ENCODE data around the gene NKAIN2. TPM values are rescaled to one million over a fixed set of nuclear protein-coding genes. Genes with fewer than 3 reads are reported as not detected.

Gene NKAIN2
- total RNA-seq, 6 experiments from 2014 or later, result not detected

GRCh38 chr6:123928529-123928928, 124.9 kb downstream of the NKAIN2 start:
- H3K27me3 Mint-ChIP-seq (ENCODE audit: insufficient read depth), result no peaks in the 10 kb centered on the region
- H3K4me1 Mint-ChIP-seq (ENCODE audit: low read depth), result no peaks in the 10 kb centered on the region
- no peak overlapping the region for H3K27ac Mint-ChIP-seq
- peaks cover 8% of the 10 kb centered on the region for H3K9me3 Mint-ChIP-seq
- no peak for DNase-seq
- TF ChIP-seq, protein P1, sequence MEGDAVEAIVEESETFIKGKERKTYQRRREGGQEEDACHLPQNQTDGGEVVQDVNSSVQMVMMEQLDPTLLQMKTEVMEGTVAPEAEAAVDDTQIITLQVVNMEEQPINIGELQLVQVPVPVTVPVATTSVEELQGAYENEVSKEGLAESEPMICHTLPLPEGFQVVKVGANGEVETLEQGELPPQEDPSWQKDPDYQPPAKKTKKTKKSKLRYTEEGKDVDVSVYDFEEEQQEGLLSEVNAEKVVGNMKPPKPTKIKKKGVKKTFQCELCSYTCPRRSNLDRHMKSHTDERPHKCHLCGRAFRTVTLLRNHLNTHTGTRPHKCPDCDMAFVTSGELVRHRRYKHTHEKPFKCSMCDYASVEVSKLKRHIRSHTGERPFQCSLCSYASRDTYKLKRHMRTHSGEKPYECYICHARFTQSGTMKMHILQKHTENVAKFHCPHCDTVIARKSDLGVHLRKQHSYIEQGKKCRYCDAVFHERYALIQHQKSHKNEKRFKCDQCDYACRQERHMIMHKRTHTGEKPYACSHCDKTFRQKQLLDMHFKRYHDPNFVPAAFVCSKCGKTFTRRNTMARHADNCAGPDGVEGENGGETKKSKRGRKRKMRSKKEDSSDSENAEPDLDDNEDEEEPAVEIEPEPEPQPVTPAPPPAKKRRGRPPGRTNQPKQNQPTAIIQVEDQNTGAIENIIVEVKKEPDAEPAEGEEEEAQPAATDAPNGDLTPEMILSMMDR (IDR thresholded peaks at IDR 0.05), result no peak
- no peaks in the 10 kb centered on the region for H3K36me3 Mint-ChIP-seq (ENCODE audit: low read depth)
- H3K4me3 Mint-ChIP-seq, result no peak overlapping the region

DNA sequence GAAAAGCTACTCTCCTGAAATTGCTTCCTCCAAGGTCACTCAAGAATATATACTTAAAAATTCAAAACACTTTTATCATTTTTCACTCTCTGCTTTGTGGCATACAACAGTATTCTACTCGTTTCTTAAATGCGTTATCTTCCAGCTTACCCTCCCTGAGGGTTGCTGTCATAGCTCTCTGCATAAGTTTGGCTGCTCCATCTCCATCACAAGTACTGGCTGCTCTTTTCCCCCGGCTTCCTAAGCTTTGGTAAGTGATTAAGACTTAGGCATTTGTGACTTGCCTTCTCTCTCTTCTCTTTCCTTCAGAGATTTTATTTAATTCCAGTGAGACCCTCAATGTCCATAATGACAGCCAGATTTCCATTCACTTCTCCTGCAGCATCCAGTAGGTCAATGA, 128.3 kb downstream of the NKAIN2 start:
- TF ChIP-seq, protein P1 (IDR thresholded peaks at IDR 0.05), result no peak
- peaks cover 19% of the 10 kb centered on the region for H3K9me3 Mint-ChIP-seq
- DNase-seq, result no peak
- no peak overlapping the region for H3K4me3 Mint-ChIP-seq
- H3K27ac Mint-ChIP-seq, result no peak overlapping the region
- no peaks in the 10 kb centered on the region for H3K27me3 Mint-ChIP-seq (ENCODE audit: insufficient read depth)
- H3K4me1 Mint-ChIP-seq (ENCODE audit: low read depth), result no peaks in the 10 kb centered on the region
- no peaks in the 10 kb centered on the region for H3K36me3 Mint-ChIP-seq (ENCODE audit: low read depth)

- DNase-seq, result no peak
- Mint-ChIP-seq H3K4me1 (ENCODE audit: low read depth) (no peaks in the 10 kb centered on the region), H3K9me3 (peaks cover 22% of the 10 kb centered on the region), H3K4me3 (no peak overlapping the region), H3K36me3 (ENCODE audit: low read depth) (no peaks in the 10 kb centered on the region), H3K27ac (no peak overlapping the region), H3K27me3 (ENCODE audit: insufficient read depth) (no peaks in the 10 kb centered on the region)
- TF ChIP-seq, protein P1 (IDR thresholded peaks at IDR 0.05), result no peak
Observed at GRCh38 chr6:123940551-123940950, 136.9 kb downstream of the NKAIN2 start.

- Mint-ChIP-seq H3K9me3 (peaks cover 12% of the 10 kb centered on the region; the same call in 1 of the 2 replicates), H3K36me3 (ENCODE audit: low read depth) (no peaks in the 10 kb centered on the region)
Observed at GRCh38 chr6:123941855-123942254, 138.2 kb downstream of the NKAIN2 start.

GRCh38 chr6:123945386-123945785, 141.7 kb downstream of the NKAIN2 start:
- H3K36me3 Mint-ChIP-seq (ENCODE audit: low read depth), result no peaks in the 10 kb centered on the region
- TF ChIP-seq, protein P1 (IDR thresholded peaks at IDR 0.05), result no peak
- DNase-seq, result no peak
- H3K27ac Mint-ChIP-seq, result no peak overlapping the region
- no peak overlapping the region for H3K4me3 Mint-ChIP-seq
- no peaks in the 10 kb centered on the region for H3K27me3 Mint-ChIP-seq (ENCODE audit: insufficient read depth)
- no peaks in the 10 kb centered on the region for H3K4me1 Mint-ChIP-seq (ENCODE audit: low read depth)
- peaks cover 22% of the 10 kb centered on the region for H3K9me3 Mint-ChIP-seq

More at GRCh38 chr6:123941855-123942254, 138.2 kb downstream of the NKAIN2 start:
- DNase-seq, result no peak
- Mint-ChIP-seq H3K27ac (no peak overlapping the region), H3K4me1 (ENCODE audit: low read depth) (no peaks in the 10 kb centered on the region), H3K27me3 (ENCODE audit: insufficient read depth) (no peaks in the 10 kb centered on the region), H3K4me3 (no peak overlapping the region)
- TF ChIP-seq, protein P1 (IDR thresholded peaks at IDR 0.05), result no peak

DNA sequence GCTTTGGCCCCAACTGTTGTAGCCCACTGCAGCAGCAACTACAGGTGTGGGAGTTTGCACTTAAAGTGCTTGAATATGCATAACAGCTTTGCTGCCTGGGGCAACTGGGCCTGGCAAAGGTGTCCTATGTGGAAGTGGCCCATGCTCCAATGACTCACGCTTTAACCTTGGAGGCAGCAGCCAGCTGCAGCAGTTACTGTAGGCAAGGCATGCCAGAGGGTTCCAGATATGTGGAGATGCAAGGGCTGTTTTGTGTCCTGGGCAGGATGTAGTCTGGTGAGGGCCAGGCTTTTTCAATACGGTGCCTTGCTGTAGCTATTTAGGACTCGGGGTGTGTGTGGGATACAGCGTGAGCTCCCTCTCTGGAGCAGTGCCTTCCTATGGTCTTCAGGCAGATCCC, 150.3 kb downstream of the NKAIN2 start:
- Mint-ChIP-seq H3K27ac (no peak overlapping the region), H3K4me1 (ENCODE audit: low read depth) (no peaks in the 10 kb centered on the region), H3K36me3 (ENCODE audit: low read depth) (no peaks in the 10 kb centered on the region), H3K9me3 (peaks cover 64% of the 10 kb centered on the region), H3K4me3 (no peak overlapping the region), H3K27me3 (ENCODE audit: insufficient read depth) (no peaks in the 10 kb centered on the region)
- no peak for DNase-seq
- TF ChIP-seq, protein P1 (IDR thresholded peaks at IDR 0.05), result no peak
